GM19452 (cell line): Measurements from ENCODE around the gene PYY.
"Not testable (repeated sequence)": the region's sequence is repeated elsewhere in the genome, so short reads cannot be mapped to it uniquely, and the experiment has no call there.

Experiments
- ATAC-seq: cut with Tn5 transposase; IDR thresholded peaks from one replicate; pipeline ENCODE4 v1.9.1; 2021; ENCODE audit not compliant: unreplicated experiment

PYY gene

GRCh38 chr17:43979011-43979410 lies 25.3 kb upstream of the PYY start:
- ATAC-seq = no peak

GRCh38 chr17:43978078-43978477 lies 24.3 kb upstream of the PYY start:
- ATAC-seq = no peak

- ATAC-seq = no peak
Observed at GRCh38 chr17:43976963-43977837, 23.5 kb upstream of the PYY start.

- no peak for ATAC-seq
Observed at GRCh38 chr17:43975898-43976297, 22.2 kb upstream of the PYY start.

DNA sequence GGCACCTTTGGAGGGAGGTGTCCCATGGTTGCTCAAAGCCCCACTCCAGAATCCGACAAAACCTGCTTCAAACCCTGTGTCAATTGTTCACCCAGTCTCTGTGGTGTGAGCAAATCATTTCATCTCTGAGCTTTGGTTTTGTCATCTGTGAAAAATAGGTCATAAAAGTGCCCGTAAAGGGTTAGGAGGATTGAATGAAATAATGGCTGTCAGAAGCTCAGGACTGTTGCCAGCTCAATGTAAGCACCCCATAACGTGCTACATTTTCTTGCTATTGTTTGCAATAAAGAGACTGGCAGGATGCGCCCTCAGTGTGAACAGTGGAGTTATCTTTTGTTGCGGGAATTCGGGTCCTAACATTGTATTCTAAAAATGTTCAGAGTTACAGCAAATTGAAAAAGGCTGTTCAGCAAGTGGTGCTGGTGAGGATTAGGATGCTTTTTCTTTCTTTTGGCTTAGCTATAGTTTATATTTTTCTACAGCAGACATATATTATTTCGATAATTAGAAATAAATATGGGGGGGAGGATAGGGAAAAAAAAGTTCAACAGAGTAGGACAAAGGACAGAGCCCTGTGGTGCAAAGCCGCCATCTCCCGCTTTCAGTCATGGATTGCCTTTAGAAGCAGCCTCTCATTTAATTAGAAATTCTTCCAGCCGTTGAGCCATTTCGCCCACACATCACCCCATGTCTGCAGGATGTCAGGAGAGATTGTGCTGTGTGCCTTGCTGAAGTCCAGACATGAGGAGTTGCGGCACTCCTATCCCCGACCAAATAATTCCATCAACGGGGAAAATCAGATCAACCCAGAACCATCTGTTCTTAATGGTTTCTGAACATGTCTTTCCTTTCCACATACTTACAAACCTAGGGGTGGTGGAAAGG lies 20.9 kb upstream of the PYY start:
- no peak for ATAC-seq

- ATAC-seq = not testable (repeated sequence)
Observed at GRCh38 chr17:43972444-43973212, 18.9 kb upstream of the PYY start.

DNA sequence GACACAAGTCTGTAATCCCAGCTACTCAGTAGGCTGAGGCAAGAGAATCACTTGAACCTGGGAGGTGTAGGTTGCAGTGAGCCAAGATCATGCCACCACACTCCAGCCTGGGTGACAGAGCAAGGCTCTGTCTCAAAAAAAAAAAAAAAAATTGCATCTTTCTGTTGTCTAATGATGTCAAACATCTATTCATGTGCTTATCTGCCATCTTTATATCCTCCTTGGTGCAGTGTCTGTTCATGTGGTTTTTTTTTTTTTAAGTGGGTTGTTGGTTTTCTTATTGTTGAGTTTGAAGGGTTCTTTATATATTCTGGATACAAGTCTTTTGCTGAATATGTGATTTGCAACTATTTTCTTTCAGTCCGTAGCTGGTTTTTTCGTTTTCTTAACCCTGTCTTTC lies 17.7 kb upstream of the PYY start:
- ATAC-seq = not testable (repeated sequence)

- ATAC-seq = no peak
Observed at GRCh38 chr17:43970366-43970765, 16.6 kb upstream of the PYY start.

- ATAC-seq = no peak
Observed at GRCh38 chr17:43967251-43967875, 13.6 kb upstream of the PYY start.

GRCh38 chr17:43966276-43966675 lies 12.5 kb upstream of the PYY start:
- no peak for ATAC-seq

GRCh38 chr17:43962479-43962878 lies 8.7 kb upstream of the PYY start:
- no peak for ATAC-seq

GRCh38 chr17:43961954-43962353 lies 8.2 kb upstream of the PYY start:
- no peak for ATAC-seq

GRCh38 chr17:43961292-43961691 lies 7.6 kb upstream of the PYY start:
- not testable (repeated sequence) for ATAC-seq

- no peak for ATAC-seq
Observed at GRCh38 chr17:43958748-43959352, 5.1 kb upstream of the PYY start.

DNA sequence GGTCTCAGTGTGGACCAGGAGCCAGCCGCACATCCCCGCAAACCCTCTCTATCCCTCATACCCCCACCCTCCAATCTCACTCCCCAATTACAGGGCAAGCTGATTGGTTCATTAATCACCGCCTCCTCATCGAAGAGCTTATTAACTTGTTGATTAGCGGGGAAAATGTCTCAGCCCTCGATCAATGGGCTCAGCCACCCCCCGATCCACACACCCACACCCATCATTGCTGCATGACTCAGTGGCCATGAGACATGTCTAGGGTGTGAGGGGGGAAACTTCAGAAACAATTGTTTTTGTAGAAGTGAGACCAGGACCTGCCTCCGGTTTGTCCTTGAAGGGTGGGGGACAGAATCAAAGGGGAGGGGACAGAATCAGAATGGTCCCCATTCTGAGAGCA lies 2.5 kb upstream of the PYY start:
- no peak for ATAC-seq

DNA sequence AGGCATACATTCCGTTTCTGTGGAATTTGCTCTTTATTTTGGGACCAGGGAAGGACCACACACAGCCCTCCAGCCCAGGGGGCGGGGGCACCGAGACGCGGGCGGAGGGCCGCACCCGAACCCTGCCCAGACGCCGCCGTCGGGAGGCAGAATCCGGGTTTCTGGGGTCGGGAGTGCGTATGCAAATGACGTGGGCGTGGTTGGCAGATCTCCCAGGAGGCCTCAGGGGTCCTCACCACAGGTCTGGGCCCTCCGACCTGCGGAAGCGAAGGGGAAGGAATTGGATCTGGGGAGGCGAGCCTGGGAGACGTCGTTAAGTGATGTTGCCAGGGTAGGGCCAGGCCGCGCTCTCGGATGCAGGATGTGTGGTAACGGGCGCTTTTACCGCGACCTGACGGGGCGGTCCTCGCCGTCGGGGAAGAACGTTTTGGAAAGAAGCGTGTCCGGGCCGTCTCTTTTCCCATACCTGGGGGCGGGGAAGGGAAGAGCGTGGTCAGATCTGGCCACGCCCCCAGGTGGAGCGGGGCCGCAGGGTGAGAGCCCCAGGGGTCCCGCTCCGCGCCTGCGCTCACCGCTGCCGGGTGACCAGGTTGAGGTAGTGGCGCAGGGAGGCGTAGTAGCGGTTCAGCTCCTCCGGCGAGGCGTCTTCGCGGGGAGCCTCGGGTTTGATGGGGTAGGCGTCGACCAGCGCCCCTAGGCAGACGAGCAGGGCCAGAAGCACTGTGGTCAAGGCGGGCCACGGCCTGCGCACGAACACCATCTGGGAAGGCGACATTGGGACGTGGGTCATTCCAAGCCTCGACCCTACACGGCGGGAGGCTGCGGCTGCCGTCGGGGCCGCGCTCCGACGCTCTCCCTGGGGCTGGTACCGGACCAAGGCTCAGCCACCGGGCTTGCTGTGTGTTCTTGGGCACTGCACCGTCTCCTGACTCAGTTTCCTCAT lies 745 bp downstream of the PYY start:
- no peak for ATAC-seq

GRCh38 chr17:43952351-43952723 lies 1.4 kb downstream of the PYY start:
- no peak for ATAC-seq

GRCh38 chr17:43951750-43952149 lies 2.0 kb downstream of the PYY start:
- ATAC-seq = no peak

DNA sequence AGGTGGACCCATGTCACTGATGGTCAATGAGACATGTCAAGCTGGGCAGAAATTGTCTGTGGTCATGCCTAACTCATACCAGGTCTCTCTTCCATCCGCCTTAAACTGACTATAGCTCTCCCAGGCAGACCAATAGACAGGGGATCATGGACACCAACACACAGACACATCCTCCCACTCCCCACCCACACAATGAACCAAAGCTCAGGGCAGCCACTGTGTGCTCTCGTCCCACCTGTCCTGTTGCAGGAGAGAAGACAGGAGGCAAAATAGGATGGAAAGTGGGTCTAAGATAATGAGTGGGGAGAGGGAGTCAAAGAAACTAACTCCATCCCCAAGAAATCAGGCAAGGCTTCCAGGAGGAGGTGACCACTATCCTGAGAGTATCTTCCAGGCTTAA lies 3.2 kb downstream of the PYY start:
- ATAC-seq = no peak
